Skin of body (tissue), 2 donors: ENCODE data around the gene TPK1. TPM values are rescaled to one million over a fixed set of nuclear protein-coding genes. Genes with fewer than 3 reads are reported as not detected.

Experiments used
- DNase-seq: peaks from one replicate; lab custom pipeline; 2025; lab: John Stamatoyannopoulos, UW
- total RNA-seq: library from RNA; depleted of rRNA; stranded (reverse); fragments of >200 nt; gene quantifications from one replicate; pipeline ENCODE4 v1.2.3, GENCODE V29; 2014

The TPK1 gene
- 3.7 TPM for total RNA-seq

GRCh38 chr7:144835652-144836544, at the start of gene TPK1:
Gene TPK1 (minus strand): TSS chr7:144836053. CDS start chr7:144835602, 451 bp downstream.
- peak; percentile 89 for DNase-seq

- no peak for DNase-seq
These were observed 49.6 kb upstream of the TPK1 start for GRCh38 chr7:144885478-144885877.

- no peak for DNase-seq
These were observed 49.0 kb upstream of the TPK1 start for GRCh38 chr7:144884896-144885295.

- DNase-seq = no peak
These were observed 37.5 kb upstream of the TPK1 start for GRCh38 chr7:144873316-144873845.

- DNase-seq = no peak
These were observed 33.2 kb upstream of the TPK1 start for GRCh38 chr7:144869082-144869481.

GRCh38 chr7:144866189-144866588, 30.3 kb upstream of the TPK1 start:
- no peak for DNase-seq

GRCh38 chr7:144863320-144863647, 27.4 kb upstream of the TPK1 start:
- no peak for DNase-seq

GRCh38 chr7:144862612-144863319, 26.9 kb upstream of the TPK1 start:
- DNase-seq = no peak

GRCh38 chr7:144859739-144860138, 23.9 kb upstream of the TPK1 start:
- no peak for DNase-seq

- DNase-seq = no peak
These were observed 21.6 kb upstream of the TPK1 start for GRCh38 chr7:144857463-144857862.

GRCh38 chr7:144854839-144855424, 19.1 kb upstream of the TPK1 start:
- DNase-seq = peak; percentile 30

GRCh38 chr7:144853542-144853941, 17.7 kb upstream of the TPK1 start:
- no peak for DNase-seq

- DNase-seq = no peak
These were observed 12.2 kb upstream of the TPK1 start for GRCh38 chr7:144848078-144848477.

GRCh38 chr7:144842377-144842851, 6.6 kb upstream of the TPK1 start:
- no peak for DNase-seq

- DNase-seq = no peak
These were observed 641 bp upstream of the TPK1 start for GRCh38 chr7:144836545-144836842.

GRCh38 chr7:144835155-144835611, 670 bp downstream of the TPK1 start:
- DNase-seq = peak; percentile 71

GRCh38 chr7:144834641-144835144, 1.2 kb downstream of the TPK1 start:
- no peak for DNase-seq

GRCh38 chr7:144830811-144831210, 5.0 kb downstream of the TPK1 start:
- DNase-seq = no peak

- no peak for DNase-seq
These were observed 5.6 kb downstream of the TPK1 start for GRCh38 chr7:144830024-144830785.

GRCh38 chr7:144827621-144828020, 8.2 kb downstream of the TPK1 start:
- peak; percentile 18 for DNase-seq

- peak; percentile 9 for DNase-seq
These were observed 9.6 kb downstream of the TPK1 start for GRCh38 chr7:144826208-144826607.
